Iris pigment epithelial cell (primary cell): ENCODE data around the gene WNT4.

Source experiments
- DNase-seq: peaks from one replicate; pipeline ENCODE4 v3.0.0-alpha.2; 2011; ENCODE audit warnings: low read depth

WNT4 gene

DNA sequence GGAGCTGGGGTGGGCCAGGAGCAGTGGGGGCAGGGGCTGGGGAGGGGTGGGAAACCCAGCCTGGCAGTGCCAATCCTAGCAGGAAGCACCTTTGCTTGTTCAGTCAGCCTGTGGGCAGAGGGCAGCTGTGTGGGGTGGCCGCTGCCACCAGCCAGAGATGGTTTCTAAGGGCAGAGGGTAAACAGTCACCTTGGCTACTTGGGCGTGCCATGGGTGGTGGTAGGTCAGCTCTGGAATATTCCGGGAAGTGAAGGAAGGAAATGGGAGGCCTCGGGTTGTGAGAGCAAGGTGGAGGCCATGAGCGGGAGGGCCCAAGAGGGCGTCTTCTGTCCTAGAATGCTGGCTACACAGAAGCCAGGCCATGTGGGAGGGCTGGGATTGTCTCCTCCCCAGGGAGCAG, 20.7 kb upstream of the WNT4 start:
- DNase-seq = no peak

DNA sequence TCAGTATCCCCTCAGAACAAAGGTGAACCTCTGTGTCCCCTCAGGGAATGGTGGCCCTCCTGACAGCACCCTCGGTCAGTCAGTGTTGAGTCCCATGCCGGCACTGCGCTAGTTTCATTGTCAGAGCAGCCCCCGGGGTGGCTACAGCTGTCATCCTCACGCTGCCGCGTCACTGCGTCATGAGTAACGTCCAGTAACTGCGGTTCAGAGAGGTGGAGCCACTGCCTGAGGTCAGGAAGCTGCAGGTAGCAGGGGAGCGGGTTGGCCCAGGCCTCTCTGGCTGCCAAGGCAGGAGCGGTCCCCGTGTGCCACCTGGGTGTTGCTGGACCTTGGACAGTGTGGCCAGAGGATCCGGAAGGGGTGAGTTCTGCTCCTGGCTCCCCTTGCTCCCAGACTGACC, 20.2 kb upstream of the WNT4 start:
- DNase-seq = no peak

- no peak for DNase-seq
Observed at GRCh38 chr1:22159891-22160290, 17.0 kb upstream of the WNT4 start.

- no peak for DNase-seq
Observed at GRCh38 chr1:22158654-22159053, 15.8 kb upstream of the WNT4 start.

DNA sequence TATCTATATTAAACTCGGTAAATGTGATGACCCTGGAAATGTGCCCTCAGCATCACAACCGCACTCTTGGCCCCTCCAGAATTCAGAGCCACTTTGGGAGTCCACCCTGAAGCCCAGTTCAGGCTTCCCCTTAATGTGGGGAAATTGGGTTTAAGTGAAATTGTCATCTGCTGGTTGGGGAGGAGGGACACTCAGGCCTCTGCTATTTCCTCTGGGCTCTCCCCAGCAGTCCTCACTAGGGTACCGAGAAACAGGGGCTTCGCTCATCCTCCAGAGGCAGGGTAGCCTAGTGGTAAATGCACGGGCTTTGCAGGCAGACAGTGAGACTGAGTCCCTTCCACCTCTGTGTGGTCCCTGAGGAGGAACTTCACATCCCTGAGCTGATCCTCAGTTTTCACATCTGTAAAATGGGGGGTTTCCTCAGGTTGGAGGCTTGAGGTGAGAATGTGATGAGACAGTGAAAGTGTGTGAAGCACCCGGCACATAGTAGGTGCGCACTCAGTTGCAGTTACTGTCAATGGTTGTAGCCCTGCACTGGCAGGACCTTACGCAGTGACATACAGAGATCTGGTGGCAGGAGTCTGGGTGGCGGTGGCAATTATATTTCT, 14.6 kb upstream of the WNT4 start:
- no peak for DNase-seq

GRCh38 chr1:22155517-22155916, 12.6 kb upstream of the WNT4 start:
- no peak for DNase-seq

- no peak for DNase-seq
Observed at GRCh38 chr1:22154626-22155025, 11.7 kb upstream of the WNT4 start.

- no peak for DNase-seq
Observed at GRCh38 chr1:22153660-22154437, 11.0 kb upstream of the WNT4 start.

- DNase-seq = no peak
Observed at GRCh38 chr1:22150923-22151322, 8.0 kb upstream of the WNT4 start.

DNA sequence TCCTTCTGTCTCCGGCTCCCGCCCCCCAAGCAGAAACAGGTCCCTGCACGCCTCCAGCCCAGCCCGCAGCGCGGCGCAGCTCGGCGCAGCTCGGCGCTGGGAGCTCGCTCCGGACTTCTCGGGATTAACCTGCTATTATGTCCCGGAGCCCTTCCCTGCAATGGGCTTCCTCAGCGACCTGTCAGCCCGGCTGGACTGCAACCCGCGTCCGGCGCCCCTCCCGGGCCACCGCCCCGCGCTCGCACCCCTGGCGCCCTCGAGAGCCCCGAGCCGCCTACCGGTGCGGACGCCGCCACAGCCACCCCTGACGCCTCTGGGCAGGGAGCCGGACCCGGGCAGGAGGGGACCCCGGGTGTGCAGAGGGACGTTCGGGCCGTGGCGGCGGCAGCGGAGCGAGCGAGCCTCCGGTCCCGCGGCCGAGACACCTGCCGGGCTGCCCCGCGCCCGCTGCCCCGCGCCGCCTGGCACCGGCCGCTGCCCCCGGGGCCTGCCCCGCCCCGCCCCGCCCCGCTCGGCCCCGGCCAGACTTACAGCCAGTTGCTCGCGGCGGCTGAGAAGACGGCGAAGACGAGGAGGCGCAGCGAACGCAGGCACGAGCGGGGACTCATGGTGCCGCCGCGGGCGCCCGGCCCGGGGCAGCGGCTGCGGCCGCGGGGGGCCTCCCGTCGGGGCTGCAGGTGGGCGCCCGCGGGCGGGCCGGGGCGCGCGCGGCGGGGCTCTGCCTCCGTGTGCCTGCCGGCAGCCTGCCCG, 407 bp downstream of the WNT4 start:
- DNase-seq = peak; percentile 21

DNA sequence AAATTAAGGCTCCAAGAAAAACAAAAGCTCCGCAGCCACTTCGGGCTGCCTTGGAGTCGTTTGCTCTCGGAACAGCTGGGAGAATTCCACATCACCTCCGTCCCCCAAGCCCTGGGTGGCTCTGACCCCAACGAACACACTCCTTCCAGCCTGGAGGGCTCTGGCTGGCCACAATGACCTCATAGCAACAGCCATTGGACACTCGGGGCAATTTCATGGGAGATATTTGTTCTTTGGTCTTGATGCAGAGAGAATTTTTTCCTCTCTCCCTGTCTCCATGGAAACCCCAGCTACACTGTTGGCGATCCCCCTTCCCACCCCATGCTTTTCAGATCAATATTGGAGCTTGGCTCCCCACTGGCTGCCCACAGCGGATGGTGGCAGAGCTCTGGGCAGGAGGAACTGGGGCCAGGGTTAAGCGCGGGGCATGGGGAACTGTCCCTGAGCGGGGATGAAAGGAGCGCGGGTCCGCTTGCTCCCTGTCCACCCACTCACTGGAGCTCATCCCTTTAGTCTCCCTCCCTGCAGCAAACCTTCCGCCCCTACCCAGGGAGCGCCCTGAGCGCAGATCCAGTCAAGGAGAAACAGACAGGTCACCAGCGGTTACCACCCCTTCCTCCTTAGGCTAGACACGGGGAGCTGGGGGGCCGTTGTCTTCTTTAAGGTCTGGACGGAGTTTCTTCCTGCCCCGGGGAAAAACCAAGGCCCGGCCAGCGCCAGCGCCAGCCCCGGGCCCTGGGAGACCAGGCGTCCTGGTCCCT, 1.2 kb downstream of the WNT4 start:
- no peak for DNase-seq

- no peak for DNase-seq
Observed at GRCh38 chr1:22140694-22141093, 2.2 kb downstream of the WNT4 start.

DNA sequence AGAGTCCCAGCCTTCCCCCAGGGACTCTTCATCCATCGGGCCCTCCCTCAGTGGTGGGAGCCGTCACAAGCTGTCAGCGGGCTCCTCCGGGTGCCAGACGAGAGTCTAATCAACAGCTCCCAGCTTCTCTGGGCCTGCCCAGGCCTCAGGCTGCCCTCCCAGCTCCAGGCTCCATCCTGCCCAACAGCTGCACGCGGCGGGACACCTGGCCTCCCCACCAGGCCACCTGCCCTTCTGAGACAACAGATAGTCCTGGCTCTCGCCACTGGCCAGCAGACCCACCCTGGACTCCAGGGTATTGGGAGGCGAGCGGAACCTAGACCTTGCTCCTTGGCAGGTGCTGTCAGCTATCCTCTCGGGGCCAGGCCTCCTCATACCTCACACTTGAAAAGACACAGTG, 3.1 kb downstream of the WNT4 start:
- no peak for DNase-seq

DNA sequence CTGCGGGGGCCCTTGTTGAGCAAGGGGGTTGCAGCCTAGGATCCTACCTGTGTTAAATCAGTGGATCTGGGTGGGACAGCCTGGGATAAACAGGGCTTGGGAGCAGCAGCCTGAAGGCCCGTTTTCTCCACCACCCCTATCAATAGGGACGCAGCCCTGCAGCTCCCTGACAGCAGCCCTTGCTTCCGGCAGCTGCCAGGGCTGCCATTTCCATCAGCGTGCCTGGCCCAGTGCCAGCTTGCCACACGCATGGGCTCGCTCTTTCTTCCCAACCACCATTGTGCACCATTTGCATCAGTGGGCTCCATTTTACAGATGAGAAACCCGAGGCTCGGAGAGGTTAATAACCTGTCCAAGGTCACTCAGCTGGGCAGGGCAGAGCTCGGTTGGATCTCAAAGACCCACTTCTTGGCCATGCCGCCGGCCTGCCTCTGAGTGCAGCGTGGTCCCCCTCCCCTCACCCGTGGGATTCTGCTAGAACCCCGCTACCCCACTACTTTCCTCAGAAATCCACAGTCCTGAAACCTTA, 3.8 kb downstream of the WNT4 start:
- DNase-seq = no peak

- peak; percentile 55 for DNase-seq
Observed at GRCh38 chr1:22137004-22137720, 5.7 kb downstream of the WNT4 start.

DNA sequence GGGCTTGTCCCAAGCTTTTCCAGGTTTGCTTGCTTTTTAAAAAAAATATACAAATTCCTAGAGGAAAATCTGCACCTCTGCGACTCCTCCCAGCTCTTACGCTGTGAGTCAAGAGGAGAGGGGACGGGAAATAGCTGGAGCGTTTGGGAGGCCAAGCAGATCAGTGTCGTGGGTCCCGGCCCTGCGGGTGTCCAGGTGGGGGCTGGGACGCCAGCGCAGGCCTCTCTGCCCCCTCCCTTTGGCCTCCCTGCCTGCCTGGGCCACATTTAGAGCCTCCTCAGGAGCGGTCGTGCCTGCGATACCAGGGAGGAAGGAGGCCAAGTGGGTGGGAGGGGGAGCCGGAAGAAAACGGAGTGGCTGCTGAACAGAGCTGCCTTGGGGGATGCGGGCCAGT, 9.0 kb downstream of the WNT4 start:
- no peak for DNase-seq

GRCh38 chr1:22133247-22133930, 9.5 kb downstream of the WNT4 start:
- no peak for DNase-seq

- DNase-seq = peak; percentile 59
Observed at GRCh38 chr1:22132517-22133235, 10.2 kb downstream of the WNT4 start.

DNA sequence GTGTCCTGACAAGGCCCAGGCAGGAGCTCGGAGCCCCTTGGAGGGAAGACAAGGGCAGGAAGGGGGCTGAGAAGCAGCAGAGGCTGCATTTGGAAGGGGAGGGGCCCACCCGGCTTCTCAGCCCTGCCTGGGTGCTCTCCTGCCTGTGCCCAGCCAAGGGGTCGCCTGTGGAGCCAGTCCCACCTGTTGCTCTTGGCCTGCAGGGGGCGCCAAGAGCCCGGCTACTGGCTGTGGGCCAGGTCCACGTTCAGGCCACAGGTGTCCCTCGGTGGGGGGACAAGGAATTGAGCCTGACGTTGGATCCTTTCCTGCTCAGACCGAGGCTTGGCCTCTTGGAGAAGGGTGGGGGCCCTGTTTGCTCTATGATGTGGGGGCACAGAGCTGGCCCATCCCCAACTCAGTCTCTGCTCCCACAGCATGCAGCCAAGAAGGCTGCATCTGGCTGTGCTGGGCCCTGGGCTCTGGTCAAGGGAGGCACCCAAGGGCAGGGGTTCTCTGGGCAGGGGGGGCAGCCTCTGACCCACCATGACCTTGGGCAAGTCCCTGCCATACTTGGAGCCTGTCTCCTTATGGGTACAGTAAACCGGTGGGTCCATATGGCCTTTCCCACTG, 10.9 kb downstream of the WNT4 start:
- no peak for DNase-seq

DNA sequence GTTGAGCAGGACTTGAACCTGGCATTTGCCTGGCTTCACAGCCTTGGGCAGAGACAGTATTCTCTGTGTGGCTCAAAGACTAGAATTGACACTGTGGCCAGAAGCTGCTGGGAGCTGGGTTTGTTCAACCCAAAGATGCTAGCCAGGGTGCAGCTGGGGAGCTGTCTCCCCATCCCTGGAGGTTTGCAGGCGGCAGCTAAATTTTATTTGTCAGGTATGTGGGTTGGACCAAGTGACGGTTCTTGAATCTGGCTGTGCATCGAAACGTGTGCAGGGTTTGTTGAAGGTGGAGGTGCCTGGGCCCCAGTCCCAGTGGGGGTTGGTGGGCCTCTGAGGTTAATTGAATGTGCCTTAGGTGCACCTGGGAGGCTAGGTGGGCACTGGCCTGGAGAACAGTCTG, 11.8 kb downstream of the WNT4 start:
- DNase-seq = no peak
